GM12864 (cell line): ENCODE measurements around the gene TMEM209.

Experiments
- DNase-seq: peaks from one replicate; pipeline ENCODE4 v3.0.0-alpha.2; 2011; ENCODE audit warnings: low read depth
- H3K4me3 ChIP-seq: 2 replicates; pipeline ENCODE4 v1.5.1; 2011; ENCODE audit warnings: mild to moderate bottlenecking, low read depth, low read length, control low read depth
- TF ChIP-seq, protein P1 (sequence below): IDR thresholded peaks from 2 replicates; pipeline ENCODE4 v1.5.1; 2011; ENCODE audit warnings: low read depth, mild to moderate bottlenecking, moderate library complexity, low read length, control low read depth, inconsistent platforms; ENCODE audit errors: missing control alignments

The TMEM209 gene

GRCh38 chr7:130224210-130224609 is 19.0 kb upstream of the TMEM209 start:
- TF ChIP-seq, protein P1, sequence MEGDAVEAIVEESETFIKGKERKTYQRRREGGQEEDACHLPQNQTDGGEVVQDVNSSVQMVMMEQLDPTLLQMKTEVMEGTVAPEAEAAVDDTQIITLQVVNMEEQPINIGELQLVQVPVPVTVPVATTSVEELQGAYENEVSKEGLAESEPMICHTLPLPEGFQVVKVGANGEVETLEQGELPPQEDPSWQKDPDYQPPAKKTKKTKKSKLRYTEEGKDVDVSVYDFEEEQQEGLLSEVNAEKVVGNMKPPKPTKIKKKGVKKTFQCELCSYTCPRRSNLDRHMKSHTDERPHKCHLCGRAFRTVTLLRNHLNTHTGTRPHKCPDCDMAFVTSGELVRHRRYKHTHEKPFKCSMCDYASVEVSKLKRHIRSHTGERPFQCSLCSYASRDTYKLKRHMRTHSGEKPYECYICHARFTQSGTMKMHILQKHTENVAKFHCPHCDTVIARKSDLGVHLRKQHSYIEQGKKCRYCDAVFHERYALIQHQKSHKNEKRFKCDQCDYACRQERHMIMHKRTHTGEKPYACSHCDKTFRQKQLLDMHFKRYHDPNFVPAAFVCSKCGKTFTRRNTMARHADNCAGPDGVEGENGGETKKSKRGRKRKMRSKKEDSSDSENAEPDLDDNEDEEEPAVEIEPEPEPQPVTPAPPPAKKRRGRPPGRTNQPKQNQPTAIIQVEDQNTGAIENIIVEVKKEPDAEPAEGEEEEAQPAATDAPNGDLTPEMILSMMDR = no peak
- DNase-seq = no peak

DNA sequence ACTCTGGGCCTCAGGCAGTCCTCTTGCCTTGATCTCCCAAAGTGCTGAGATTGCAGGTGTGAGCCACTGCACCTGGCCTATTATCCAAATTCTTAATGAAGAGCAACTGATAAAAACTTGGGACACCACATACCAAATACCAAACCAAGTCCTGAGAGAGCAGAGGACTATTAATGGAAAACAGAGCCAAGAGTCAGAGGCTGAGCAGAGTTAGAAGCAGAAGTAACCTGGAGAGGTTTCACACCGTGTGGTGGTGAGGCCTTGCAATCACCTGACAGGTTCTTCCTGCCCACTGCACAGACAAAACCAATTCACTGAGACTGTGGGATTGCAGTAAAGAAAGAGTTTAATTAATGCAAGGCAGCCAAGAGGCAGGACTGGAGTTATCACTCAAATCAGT is 18.4 kb upstream of the TMEM209 start:
- no peak overlapping the region for H3K4me3 ChIP-seq
- no peak for DNase-seq
- TF ChIP-seq, protein P1 = no peak

More at GRCh38 chr7:130224210-130224609, 19.0 kb upstream of the TMEM209 start:
- H3K4me3 ChIP-seq = no peak overlapping the region

DNA sequence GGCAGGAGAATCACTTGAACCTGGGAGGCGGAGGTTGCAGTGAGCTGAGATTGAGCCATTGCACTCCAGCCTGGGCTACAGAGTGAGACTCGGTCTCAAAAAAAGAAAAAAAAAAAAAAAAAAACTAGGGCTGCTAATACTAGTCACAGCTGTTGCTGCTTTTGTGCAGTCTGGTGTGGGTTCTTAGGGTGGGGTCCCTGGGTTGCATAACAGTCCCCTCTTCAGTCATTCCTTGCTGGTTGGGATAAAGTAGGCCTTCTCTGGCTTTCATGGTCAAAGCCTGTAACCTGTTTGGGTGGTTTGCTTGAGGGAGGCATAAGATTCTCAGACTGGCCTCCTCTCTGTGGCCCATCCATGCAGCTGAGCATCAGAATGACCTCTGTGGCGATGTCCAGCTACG is 16.5 kb upstream of the TMEM209 start:
- no peak for DNase-seq
- no peak overlapping the region for H3K4me3 ChIP-seq
- TF ChIP-seq, protein P1 = no peak

- TF ChIP-seq, protein P1 = no peak
- no peak overlapping the region for H3K4me3 ChIP-seq
- no peak for DNase-seq
Observed at GRCh38 chr7:130219871-130220270, 14.7 kb upstream of the TMEM209 start.

DNA sequence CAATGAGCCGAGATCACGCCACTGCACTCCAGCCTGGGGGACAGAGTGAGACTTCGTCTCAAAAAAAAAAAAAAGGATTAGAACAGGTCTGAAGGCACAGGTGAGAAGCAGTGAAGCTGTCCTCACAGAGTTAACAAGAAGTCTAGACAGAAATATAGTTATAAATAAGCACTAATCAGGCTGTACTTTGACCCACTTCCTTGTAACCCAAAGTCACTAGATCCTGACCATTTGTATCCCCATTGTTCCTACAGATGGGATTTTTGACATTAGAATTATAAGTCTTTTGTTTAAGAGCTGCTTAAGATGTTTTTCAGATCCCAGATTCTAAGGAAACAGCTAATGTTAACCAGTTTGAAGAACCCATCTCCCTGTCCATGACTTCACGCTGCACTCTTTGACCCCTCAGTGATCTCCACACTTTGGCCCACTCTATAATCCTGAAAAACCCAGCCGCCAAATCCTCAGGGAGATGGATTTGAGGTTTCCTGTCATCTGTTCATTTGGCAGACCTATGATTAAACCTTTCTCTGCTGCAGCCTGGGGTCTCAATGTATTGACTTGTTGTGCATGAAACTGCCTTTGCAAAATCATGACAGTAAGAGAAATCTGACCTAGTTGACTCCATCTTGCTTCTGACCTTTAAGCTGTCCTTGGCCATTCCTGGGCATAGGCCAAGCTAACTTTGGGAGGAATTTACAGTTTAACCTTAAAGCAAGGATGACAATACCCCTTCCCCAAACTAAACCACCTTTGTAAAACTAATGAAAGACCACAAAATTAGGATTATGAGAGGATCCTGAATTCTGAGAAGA is 13.8 kb upstream of the TMEM209 start:
- TF ChIP-seq, protein P1 = no peak
- DNase-seq = no peak

DNA sequence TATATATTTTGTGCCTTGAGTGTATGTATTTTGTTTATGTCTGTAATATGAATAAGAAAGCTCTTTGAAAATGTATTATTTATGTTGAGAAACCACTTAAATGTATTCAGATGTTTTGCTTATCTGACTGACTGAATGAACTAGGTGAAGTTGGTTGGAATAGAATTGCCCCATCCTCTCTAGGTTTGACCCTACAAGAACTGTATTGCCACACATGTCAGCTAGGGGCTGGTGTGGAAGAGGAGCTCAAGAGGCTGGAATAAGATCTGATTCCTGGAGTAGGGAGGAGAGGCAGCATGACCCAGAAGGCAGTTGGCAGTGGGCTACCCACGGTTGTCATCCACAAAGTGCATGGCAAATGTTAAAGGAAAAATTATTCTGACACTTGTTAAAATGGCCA is 11.5 kb upstream of the TMEM209 start:
- TF ChIP-seq, protein P1 = no peak
- no peak overlapping the region for H3K4me3 ChIP-seq
- DNase-seq = no peak

More for the DNA sequence above, 13.8 kb upstream of the TMEM209 start:
- no peak overlapping the region for H3K4me3 ChIP-seq

DNA sequence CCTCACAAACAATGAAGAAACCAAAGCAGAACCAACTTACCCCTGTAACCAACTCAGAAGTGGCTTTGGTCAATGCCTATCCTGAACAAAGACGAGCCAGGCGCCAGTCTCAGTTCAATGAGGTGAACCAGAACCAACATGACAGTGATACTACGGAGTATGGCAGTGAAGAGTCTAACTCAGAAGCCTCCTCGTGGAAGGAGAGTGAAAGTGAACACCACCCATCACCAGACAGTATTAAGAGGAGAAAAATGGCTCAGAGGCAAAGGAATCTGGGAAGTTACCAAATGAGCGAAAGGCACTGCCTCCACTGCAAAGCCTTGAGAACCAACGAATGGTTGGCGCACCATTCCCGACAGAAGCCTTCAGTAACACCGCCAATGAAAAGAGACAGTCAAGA is 10.8 kb upstream of the TMEM209 start:
- H3K4me3 ChIP-seq = no peak overlapping the region
- no peak for DNase-seq
- TF ChIP-seq, protein P1 = no peak
